A549 (cell line): ENCODE results near the gene GALC. TPM values are rescaled to one million over a fixed set of nuclear protein-coding genes. Genes with fewer than 3 reads are reported as not detected.

Source experiments
- ATAC-seq, 2 experiments: fragments of 200-7000 bp in 1 of 2; fragments of >200 bp in 1 of 2; cut with Nextera tagmentation in 1 of 2; cut with Tn5 transposase in 1 of 2; 3 replicates each; pipeline versions ENCODE4 v1.8.0 to v1.9.1; 2018 to 2020; ENCODE audit warnings: mild to moderate bottlenecking in 1 of 2, moderate library complexity in 1 of 2
- CTCF ChIA-PET: fragments of 300-600 bp; sonication (Branson Sonifier 250); formaldehyde crosslinking; extraction: SDS; loops from one replicate; lab custom pipeline; 2021; ENCODE audit warnings: antibody characterized with exemption, inconsistent platforms; lab: Yijun Ruan, JAX
- POLR2A ChIA-PET: fragments of 350-600 bp; formaldehyde crosslinking; extraction: SDS; loops from one replicate; lab custom pipeline; 2021; ENCODE audit warnings: antibody characterized with exemption, inconsistent platforms; lab: Yijun Ruan, JAX
- DNase-seq, 2 experiments: peaks; one replicate each; pipeline versions ENCODE4 v3.0.0 to v3.0.0-alpha.2; 2011 to 2016; ENCODE audit warnings: low read depth in 1 of 2, low spot score in 1 of 2
- FAIRE-seq: peaks from 2 replicates; lab custom pipeline; 2011; peaks lifted over from hg19 to GRCh38; lab: Jason Lieb, UNC
- H3K27ac ChIP-seq, 2 experiments: fragments of >200 bp; sonication (Bioruptor Twin); formaldehyde crosslinking; 3 replicates each; pipeline ENCODE4 v1.5.1; 2016 to 2017
- H3K4me1 ChIP-seq: fragments of >200 bp; sonication (Bioruptor Twin); formaldehyde crosslinking; 3 replicates; pipeline ENCODE4 v1.6.1; 2016
- H3K4me2 ChIP-seq: fragments of >200 bp; sonication (Bioruptor Twin); formaldehyde crosslinking; 3 replicates; pipeline ENCODE4 v1.6.1; 2016
- H3K4me3 ChIP-seq: fragments of >200 bp; sonication (Bioruptor Twin); formaldehyde crosslinking; 3 replicates; pipeline ENCODE4 v1.5.1; 2016
- H3K9me3 ChIP-seq: fragments of >200 bp; sonication (Bioruptor Twin); formaldehyde crosslinking; 3 replicates; pipeline ENCODE4 v1.6.1; 2016
- MAFK ChIP-seq: fragments of 450-650 bp; IDR thresholded peaks from 2 replicates; pipeline ENCODE4 v1.6.1; 2014; ENCODE audit not compliant: partially characterized antibody
- RARB ChIP-seq: fragments of 250-450 bp; sonication (Bioruptor Pico); IDR thresholded peaks from 2 replicates; pipeline ENCODE4 v1.8.0; 2021; ENCODE audit warnings: mild to moderate bottlenecking, moderate library complexity
- WGBS: methylation state at CpG from one replicate; pipeline ENCODE4 v1.1.6; 2017; ENCODE audit errors: missing lambda C conversion rate; 5-methylcytosine and 5-hydroxymethylcytosine counted together
- polyA plus RNA-seq, 4 experiments: library from polyadenylated mRNA; depleted of rRNA in 3 of 4; stranded (reverse); fragments of >200 nt; fragmentation: RNase III in 1 of 4; extraction: RNeasy Plus Mini Kit Qiagen cat#74134 plus additional on column Dnase treatment in 1 of 4; gene quantifications; 2 replicates in 3 of 4; 3 replicates in 1 of 4; pipeline ENCODE4 v1.2.3, GENCODE V29; 2011 to 2017
- small RNA-seq, 6 experiments: library from RNA; depleted of rRNA; stranded (forward); fragments of <200 nt; gene quantifications; one replicate each; pipeline ENCODE3, GENCODE V24; 2012
- TF ChIP-seq, protein P1 (sequence below): fragments of >200 bp; sonication (Bioruptor Twin); formaldehyde crosslinking; IDR thresholded peaks from 3 replicates; pipeline ENCODE4 v1.5.1; 2016

GALC gene
- polyA plus RNA-seq, 2 of the 4 experiments (the other 2 are of a cell fraction) = 15.5 to 38.3 TPM

DNA sequence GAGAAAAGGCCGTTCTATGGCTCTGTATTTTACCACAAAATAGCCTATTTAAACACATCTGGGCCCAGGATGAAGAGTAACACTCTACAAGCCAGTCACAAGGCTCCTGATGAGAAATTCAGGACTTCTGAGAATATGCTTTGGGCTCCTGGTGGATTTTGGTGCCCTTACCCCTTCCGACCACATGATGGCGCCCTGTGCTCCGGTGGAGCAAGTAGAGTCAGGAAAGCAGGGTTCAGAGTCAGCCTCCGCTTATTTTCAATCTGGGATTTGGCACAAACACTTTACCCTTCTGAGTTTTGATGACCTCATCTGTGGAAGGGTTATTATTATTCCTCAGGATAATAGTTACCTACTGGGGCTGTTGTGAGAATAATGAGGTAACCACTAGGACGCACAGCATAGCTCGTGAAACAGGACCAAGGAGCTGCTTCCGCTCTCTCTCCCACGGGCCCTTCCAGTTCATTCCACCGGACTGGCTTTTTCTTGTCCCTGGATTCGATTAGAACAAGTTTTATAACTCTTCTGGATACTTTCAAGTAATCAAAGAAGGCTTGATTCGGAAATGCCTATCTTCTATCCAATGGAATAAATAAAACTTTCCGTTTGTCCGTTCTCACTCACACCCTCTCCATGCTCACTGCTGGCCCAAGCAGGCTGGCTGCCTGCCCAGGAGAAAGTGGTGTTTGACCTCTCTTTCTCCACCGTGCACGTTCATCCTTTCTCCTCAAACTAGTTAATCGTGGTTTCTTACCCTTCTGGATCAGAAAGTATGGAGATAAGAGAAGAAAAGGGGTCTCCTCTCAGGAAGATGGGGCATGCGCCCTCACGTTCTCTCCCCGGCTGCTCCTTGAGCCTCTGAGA, 104.6 kb downstream of the GALC start:
- CTCF ChIA-PET = no interaction called here
- Histone ChIP-seq H3K4me3 (no peak overlapping the region), H3K27ac (no peak overlapping the region)
- DNase-seq = peak; percentile 14 to 31
- TF ChIP-seq RARB = no peak
- TF ChIP-seq, protein P1, sequence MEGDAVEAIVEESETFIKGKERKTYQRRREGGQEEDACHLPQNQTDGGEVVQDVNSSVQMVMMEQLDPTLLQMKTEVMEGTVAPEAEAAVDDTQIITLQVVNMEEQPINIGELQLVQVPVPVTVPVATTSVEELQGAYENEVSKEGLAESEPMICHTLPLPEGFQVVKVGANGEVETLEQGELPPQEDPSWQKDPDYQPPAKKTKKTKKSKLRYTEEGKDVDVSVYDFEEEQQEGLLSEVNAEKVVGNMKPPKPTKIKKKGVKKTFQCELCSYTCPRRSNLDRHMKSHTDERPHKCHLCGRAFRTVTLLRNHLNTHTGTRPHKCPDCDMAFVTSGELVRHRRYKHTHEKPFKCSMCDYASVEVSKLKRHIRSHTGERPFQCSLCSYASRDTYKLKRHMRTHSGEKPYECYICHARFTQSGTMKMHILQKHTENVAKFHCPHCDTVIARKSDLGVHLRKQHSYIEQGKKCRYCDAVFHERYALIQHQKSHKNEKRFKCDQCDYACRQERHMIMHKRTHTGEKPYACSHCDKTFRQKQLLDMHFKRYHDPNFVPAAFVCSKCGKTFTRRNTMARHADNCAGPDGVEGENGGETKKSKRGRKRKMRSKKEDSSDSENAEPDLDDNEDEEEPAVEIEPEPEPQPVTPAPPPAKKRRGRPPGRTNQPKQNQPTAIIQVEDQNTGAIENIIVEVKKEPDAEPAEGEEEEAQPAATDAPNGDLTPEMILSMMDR = peak; percentile 19; the same call in 1 of the 3 replicates
- TF ChIP-seq, all 56 proteins: peak for 1
- Histone ChIP-seq H3K9me3 (no peaks in the 10 kb centered on the region), H3K4me1 (no peaks in the 10 kb centered on the region), H3K4me2 (no peak overlapping the region)
- no peak for FAIRE-seq
- POLR2A ChIA-PET = no interaction called here
- peak in 1 of 2 experiments; percentile 84; a peak in 3 of 6 replicates for ATAC-seq
- WGBS = 23% methylated on average over 20 of the region's 20 CpGs

DNA sequence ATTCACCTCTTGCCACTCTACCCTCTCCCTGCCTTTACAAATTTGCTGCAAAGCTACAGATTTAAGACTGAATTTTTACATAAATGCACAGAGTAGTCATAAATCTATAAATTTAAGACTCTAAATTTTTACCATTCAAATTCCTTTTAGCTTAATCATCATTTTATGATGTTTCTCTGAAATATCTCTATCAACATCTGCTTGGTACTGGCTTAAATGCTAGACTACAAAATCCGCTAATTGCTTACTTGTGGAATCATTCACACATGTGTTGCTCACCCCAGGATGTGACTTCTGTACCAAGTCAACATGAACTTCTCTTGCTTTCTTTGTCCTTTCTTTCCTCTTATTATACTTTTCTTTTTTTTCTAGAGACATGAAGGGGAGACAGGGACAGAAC, 109.2 kb downstream of the GALC start:
- Histone ChIP-seq H3K4me1 (no peaks in the 10 kb centered on the region), H3K9me3 (no peaks in the 10 kb centered on the region), H3K27ac (no peak overlapping the region), H3K4me3 (no peak overlapping the region), H3K4me2 (no peak overlapping the region)
- FAIRE-seq (no peak), ATAC-seq (no peak), DNase-seq (no peak)
- 0% methylated on average over 1 of the region's 1 CpG for WGBS
- ChIA-PET CTCF (no interaction called here), POLR2A (no interaction called here)
- TF ChIP-seq MAFK (peak; percentile 62), RARB (no peak)

Small RNA genes lying within 50 kb of the gene (small RNA-seq; reads per million reads assigned to genes)
- 0 reads per million in 6 experiments for gene RNU6-835P

Other genes with a start within 250 kb of the GALC start
- gene GPR65, start 12.0 kb upstream of the GALC start, polyA plus RNA-seq (2011; rRNA removed) = 0.03 TPM in 2 replicates
- gene GPR65, start 12.0 kb upstream of the GALC start, polyA plus RNA-seq (2017; fragmentation: RNase III; extraction: RNeasy Plus Mini Kit Qiagen cat#74134 plus additional on column Dnase treatment) = not detected in 3 replicates